HFFc6 (cell line): ENCODE data around the gene TBXAS1. TPM values are rescaled to one million over a fixed set of nuclear protein-coding genes. Genes with fewer than 3 reads are reported as not detected.

Experiments used
- DNase-seq: peaks from one replicate; pipeline ENCODE4 v3.0.0-alpha.2; 2018
- H3K27ac Mint-ChIP-seq: 2 replicates; pipeline ENCODE4 v1.8.0; 2020; ENCODE audit warnings: mild to moderate bottlenecking, mixed read lengths
- H3K27me3 Mint-ChIP-seq: 2 replicates; pipeline ENCODE4 v1.8.0; 2021; ENCODE audit warnings: mild to moderate bottlenecking, moderate library complexity, mixed read lengths; ENCODE audit not compliant: insufficient read depth
- H3K36me3 Mint-ChIP-seq: 2 replicates; pipeline ENCODE4 v1.8.0; 2021; ENCODE audit warnings: low read depth, mixed read lengths
- H3K4me1 Mint-ChIP-seq: 2 replicates; pipeline ENCODE4 v1.8.0; 2020; ENCODE audit warnings: low read depth, mixed read lengths
- H3K4me3 Mint-ChIP-seq: 2 replicates; pipeline ENCODE4 v1.8.0; 2020; ENCODE audit warnings: mild to moderate bottlenecking, moderate library complexity, mixed read lengths
- H3K9me3 Mint-ChIP-seq: 2 replicates; pipeline ENCODE4 v1.8.0; 2020; ENCODE audit warnings: mild to moderate bottlenecking, mixed read lengths
- CTCF ChIP-seq: fragments of 200-600 bp; sonication (generic); IDR thresholded peaks from 2 replicates; pipeline ENCODE4 v1.5.0; 2021; ENCODE audit warnings: antibody characterized with exemption, mild to moderate bottlenecking
- total RNA-seq, 6 experiments: library from RNA; stranded (reverse); fragmentation: NEBNext Ultra II Directional; extraction: Animal tissue kit (Norgen Biotek cat#: 25700); gene quantifications; 2 replicates in 1 of 6; 3 replicates in 5 of 6; pipeline ENCODE4 v1.2.3, GENCODE V29; 2021

TBXAS1 gene
- total RNA-seq, 6 experiments from 2014 or later = 0.47 to 1.8 (median 1.0) TPM

- no peak for TF ChIP-seq CTCF
- H3K9me3 Mint-ChIP-seq = no peaks in the 10 kb centered on the region
- H3K36me3 Mint-ChIP-seq = peaks cover 10% of the 10 kb centered on the region; the same call in 1 of the 2 replicates
- H3K4me1 Mint-ChIP-seq = peaks cover 15% of the 10 kb centered on the region
- H3K27me3 Mint-ChIP-seq = peaks cover 22% of the 10 kb centered on the region
- no peak for DNase-seq
- no peak overlapping the region for H3K4me3 Mint-ChIP-seq
- H3K27ac Mint-ChIP-seq = no peak overlapping the region
Measured at GRCh38 chr7:139887992-139888481, 59.0 kb downstream of the TBXAS1 start.

GRCh38 chr7:139889186-139889871 is 60.3 kb downstream of the TBXAS1 start:
- H3K4me1 Mint-ChIP-seq = peaks cover 15% of the 10 kb centered on the region
- no peak overlapping the region for H3K4me3 Mint-ChIP-seq
- peaks cover 27% of the 10 kb centered on the region for H3K27me3 Mint-ChIP-seq
- peaks cover 10% of the 10 kb centered on the region; the same call in 1 of the 2 replicates for H3K36me3 Mint-ChIP-seq
- peak; percentile 25 for DNase-seq
- TF ChIP-seq CTCF = no peak
- no peaks in the 10 kb centered on the region for H3K9me3 Mint-ChIP-seq
- no peak overlapping the region for H3K27ac Mint-ChIP-seq

- DNase-seq = no peak
- H3K36me3 Mint-ChIP-seq = no peaks in the 10 kb centered on the region
Measured at GRCh38 chr7:139893461-139893860, 64.4 kb downstream of the TBXAS1 start.

GRCh38 chr7:139893999-139894398 is 64.9 kb downstream of the TBXAS1 start:
- Mint-ChIP-seq H3K27me3 (peaks cover 41% of the 10 kb centered on the region), H3K36me3 (no peaks in the 10 kb centered on the region), H3K4me1 (peaks cover 8% of the 10 kb centered on the region), H3K27ac (no peak overlapping the region), H3K9me3 (no peaks in the 10 kb centered on the region), H3K4me3 (no peak overlapping the region)
- no peak for TF ChIP-seq CTCF
- DNase-seq = no peak

More at GRCh38 chr7:139893461-139893860, 64.4 kb downstream of the TBXAS1 start:
- TF ChIP-seq CTCF = no peak
- Mint-ChIP-seq H3K27ac (no peak overlapping the region), H3K4me3 (no peak overlapping the region), H3K4me1 (peaks cover 13% of the 10 kb centered on the region), H3K9me3 (no peaks in the 10 kb centered on the region), H3K27me3 (peaks cover 36% of the 10 kb centered on the region)

GRCh38 chr7:139895141-139895829 is 66.2 kb downstream of the TBXAS1 start:
- no peak overlapping the region for H3K27ac Mint-ChIP-seq
- H3K4me1 Mint-ChIP-seq = no peaks in the 10 kb centered on the region
- TF ChIP-seq CTCF = no peak
- H3K36me3 Mint-ChIP-seq = no peaks in the 10 kb centered on the region
- peaks cover 52% of the 10 kb centered on the region for H3K27me3 Mint-ChIP-seq
- no peaks in the 10 kb centered on the region for H3K9me3 Mint-ChIP-seq
- no peak overlapping the region for H3K4me3 Mint-ChIP-seq
- no peak for DNase-seq
